Naive thymus-derived CD4-positive, alpha-beta T cell (primary cell): Measurements from ENCODE around the gene SACS. TPM values are rescaled to one million over a fixed set of nuclear protein-coding genes. Genes with fewer than 3 reads are reported as not detected.

Source experiments
- ATAC-seq: fragments of 150-1000 bp; cut with Tn5 transposase; 2 replicates; pipeline ENCODE4 v1.10.0; 2021; ENCODE audit warnings: mild to moderate bottlenecking, moderate library complexity
- CTCF ChIA-PET: fragments of 350-600 bp; sonication (Branson Sonifier 250); formaldehyde crosslinking; loops from one replicate; lab custom pipeline; 2021; ENCODE audit warnings: antibody characterized with exemption; lab: Charles Lee
- POLR2A ChIA-PET: fragments of 350-600 bp; sonication (Branson Sonifier 250); formaldehyde crosslinking; loops from one replicate; lab custom pipeline; 2021; ENCODE audit warnings: antibody characterized with exemption, inconsistent platforms; lab: Charles Lee
- DNase-seq, 9 donors: peaks; one replicate each; pipeline versions ENCODE4 v3.0.0 to v3.0.0-alpha.2; 2020 to 2022; ENCODE audit warnings: mixed read lengths in 1 of 9
- H3K27ac ChIP-seq: one replicate; pipeline ENCODE4 v1.7.0; 2013; ENCODE audit warnings: mild to moderate bottlenecking, low read depth, low read length, moderate library complexity
- H3K27me3 ChIP-seq, 2 donors: one replicate each; pipeline ENCODE4 v1.7.0; 2013; ENCODE audit warnings: low read length in 2 of 2, mild to moderate bottlenecking in 2 of 2, moderate library complexity in 2 of 2; ENCODE audit not compliant: control insufficient read depth in 2 of 2, insufficient read depth in 2 of 2
- H3K36me3 ChIP-seq, 3 experiments: 1 replicate in 2 of 3; 2 replicates in 1 of 3; pipeline ENCODE4 v1.7.0; 2013; ENCODE audit warnings: low read length in 3 of 3, mild to moderate bottlenecking in 3 of 3, moderate library complexity in 1 of 3; ENCODE audit not compliant: insufficient read depth in 3 of 3, control insufficient read depth in 2 of 3
- H3K4me1 ChIP-seq, 2 donors: one replicate each; pipeline ENCODE4 v1.7.0; 2013; ENCODE audit warnings: low read length in 2 of 2, mild to moderate bottlenecking in 2 of 2, moderate library complexity in 1 of 2; ENCODE audit not compliant: control insufficient read depth in 2 of 2, insufficient read depth in 2 of 2
- H3K4me3 ChIP-seq: 2 replicates; pipeline ENCODE4 v1.7.0; 2013; ENCODE audit warnings: mild to moderate bottlenecking, low read length
- H3K9me3 ChIP-seq, 3 experiments: 1 replicate in 2 of 3; 2 replicates in 1 of 3; pipeline ENCODE4 v1.7.0; 2013; ENCODE audit warnings: low read length in 3 of 3; ENCODE audit not compliant: control insufficient read depth in 2 of 3
- H3K27ac Mint-ChIP-seq, 9 donors: one replicate each; pipeline ENCODE4 v1.8.0; 2020 to 2022; ENCODE audit warnings: mixed read lengths in 9 of 9, mild to moderate bottlenecking in 8 of 9, moderate library complexity in 5 of 9, inconsistent platforms in 2 of 9
- H3K27me3 Mint-ChIP-seq, 5 donors: one replicate each; pipeline ENCODE4 v1.8.0; 2021 to 2022; ENCODE audit warnings: mixed read lengths in 5 of 5, mild to moderate bottlenecking in 1 of 5
- H3K36me3 Mint-ChIP-seq, 5 donors: one replicate each; pipeline ENCODE4 v1.8.0; 2020 to 2022; ENCODE audit warnings: mixed read lengths in 5 of 5, mild to moderate bottlenecking in 3 of 5, inconsistent platforms in 1 of 5
- H3K4me1 Mint-ChIP-seq, 7 donors: one replicate each; pipeline ENCODE4 v1.8.0; 2020 to 2022; ENCODE audit warnings: mixed read lengths in 7 of 7, mild to moderate bottlenecking in 3 of 7, inconsistent platforms in 1 of 7
- H3K4me3 Mint-ChIP-seq, 10 donors: one replicate each; pipeline ENCODE4 v1.8.0; 2020 to 2022; ENCODE audit warnings: mild to moderate bottlenecking in 10 of 10, mixed read lengths in 10 of 10, moderate library complexity in 6 of 10, inconsistent platforms in 2 of 10
- H3K9me3 Mint-ChIP-seq, 11 donors: one replicate each; pipeline ENCODE4 v1.8.0; 2020 to 2022; ENCODE audit warnings: mixed read lengths in 11 of 11, mild to moderate bottlenecking in 4 of 11, inconsistent platforms in 1 of 11, moderate library complexity in 1 of 11
- intact Hi-C, 2 donors: fragments of 100-400 bp; cut with micrococcal nuclease; formaldehyde crosslinking; loops; one replicate each; pipeline ENCODE4 v1.15.1; 2023
- polyA plus RNA-seq, 2 donors: library from polyadenylated mRNA; unstranded; fragments of 300-500 nt; fragmentation: Illumina TruSeq; gene quantifications; one replicate each; pipeline ENCODE4 v1.2.3, GENCODE V29; 2021
- total RNA-seq, 6 experiments: library from RNA in 5 of 6; stranded (reverse) in 5 of 6; gene quantifications; 1 replicate in 5 of 6; 2 replicates in 1 of 6; pipeline ENCODE4 v1.2.3 and lab custom pipeline; 2021 to 2026

Gene SACS
- total and polyA plus RNA-seq, 7 experiments from 2014 or later, result 3.7 to 31.7 (median 13.3) TPM

DNA sequence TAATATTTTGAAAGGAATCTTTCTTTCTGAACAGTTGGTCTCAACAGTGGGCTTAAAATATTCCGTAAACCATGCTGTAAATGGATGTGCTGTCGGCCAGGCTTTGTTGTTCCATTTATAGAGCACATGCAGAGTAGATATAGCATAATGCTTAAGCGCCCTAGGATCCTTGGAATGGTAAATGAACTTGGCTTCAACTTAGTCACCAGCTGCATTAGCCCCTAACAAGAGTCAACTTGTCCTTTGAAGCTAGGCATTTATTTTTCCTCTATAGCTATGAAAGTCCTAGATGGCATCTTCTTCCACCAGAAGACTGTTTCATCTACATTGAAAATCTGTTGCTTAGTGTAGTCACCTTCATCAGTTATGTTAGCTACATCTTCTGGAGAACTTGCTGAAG lies 47.6 kb downstream of the SACS start:
- intact Hi-C loops, result no loop called here
- no peaks in the 10 kb centered on the region for H3K9me3 Mint-ChIP-seq
- H3K27ac Mint-ChIP-seq, result no peak overlapping the region
- no peak overlapping the region for H3K4me3 Mint-ChIP-seq
- Histone ChIP-seq H3K27ac (no peak overlapping the region), H3K36me3 (no peaks in the 10 kb centered on the region), H3K4me3 (no peak overlapping the region), H3K9me3 (no peaks in the 10 kb centered on the region), H3K27me3 (no peaks in the 10 kb centered on the region), H3K4me1 (no peaks in the 10 kb centered on the region)
- H3K27me3 Mint-ChIP-seq, result peaks cover 0 to 12% (median 3%) of the 10 kb centered on the region in 5 donors
- POLR2A ChIA-PET, result interaction anchor here (0.7 kb wide), 1 partner anchor 1928 kb away, joined by 3 read pairs; no protein-coding TSS in a partner anchor
- H3K36me3 Mint-ChIP-seq, result peaks cover 0 to 3% (median 0%) of the 10 kb centered on the region in 5 donors
- DNase-seq (no peak), ATAC-seq (no peak)
- CTCF ChIA-PET, result no interaction called here
- H3K4me1 Mint-ChIP-seq, result peaks cover 0 to 29% (median 0%) of the 10 kb centered on the region in 7 donors

DNA sequence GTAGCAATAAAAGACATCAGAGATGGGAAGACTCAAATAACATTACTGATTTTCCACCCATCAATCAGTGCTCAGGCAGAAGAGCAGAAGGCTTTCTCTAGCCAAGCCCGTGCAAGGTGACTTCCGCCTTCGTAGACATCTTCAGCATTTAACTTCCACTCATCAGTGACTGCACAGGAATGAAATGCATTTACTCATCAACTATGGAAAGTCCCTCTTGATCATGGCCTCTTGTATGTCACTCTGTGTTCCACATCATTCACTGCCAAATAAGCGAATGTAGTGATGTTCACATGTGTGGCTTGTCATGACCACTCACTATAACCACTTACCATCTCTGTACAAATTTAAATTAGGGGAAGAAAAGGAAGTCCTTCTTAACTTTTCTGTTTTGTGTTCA lies 49.4 kb downstream of the SACS start:
- intact Hi-C loops, result no loop called here
- Histone ChIP-seq H3K27ac (no peak overlapping the region), H3K4me3 (no peak overlapping the region), H3K36me3 (no peaks in the 10 kb centered on the region), H3K9me3 (no peaks in the 10 kb centered on the region), H3K4me1 (no peaks in the 10 kb centered on the region), H3K27me3 (no peaks in the 10 kb centered on the region)
- POLR2A ChIA-PET, result no interaction called here
- CTCF ChIA-PET, result no interaction called here
- no peak overlapping the region for H3K27ac Mint-ChIP-seq
- ATAC-seq (peak; percentile 60), DNase-seq (no peak)
- peaks cover 0 to 41% (median 5%) of the 10 kb centered on the region in 7 donors for H3K4me1 Mint-ChIP-seq
- no peak overlapping the region for H3K4me3 Mint-ChIP-seq
- H3K9me3 Mint-ChIP-seq, result no peaks in the 10 kb centered on the region
- peaks cover 0 to 12% (median 3%) of the 10 kb centered on the region in 5 donors for H3K27me3 Mint-ChIP-seq
- H3K36me3 Mint-ChIP-seq, result peaks cover 0 to 3% (median 0%) of the 10 kb centered on the region in 5 donors

DNA sequence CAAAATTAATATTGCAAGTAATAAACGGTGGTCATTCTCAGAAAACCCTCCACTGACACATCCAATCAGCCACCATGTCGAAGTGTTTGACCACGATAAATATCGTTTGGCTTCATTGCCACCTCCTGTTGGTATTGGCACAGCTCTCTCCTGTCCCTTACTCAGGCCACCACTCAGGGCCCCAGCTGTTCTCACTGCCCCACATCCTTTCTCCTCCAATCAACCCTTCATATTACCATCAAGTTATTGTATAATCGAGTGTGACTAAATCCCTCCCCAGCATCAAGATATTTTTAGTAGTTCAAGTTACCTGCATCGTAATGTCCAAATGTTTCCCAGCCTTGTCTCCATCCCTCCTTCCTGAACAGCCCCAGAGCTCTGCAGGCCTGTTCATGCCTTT lies 50.4 kb downstream of the SACS start:
- H3K36me3 ChIP-seq, result no peaks in the 10 kb centered on the region
- DNase-seq, result no peak
- intact Hi-C loops, result no loop called here
- POLR2A ChIA-PET, result no interaction called here
- CTCF ChIA-PET, result no interaction called here
- no peaks in the 10 kb centered on the region for H3K27me3 ChIP-seq
- no peaks in the 10 kb centered on the region for H3K9me3 ChIP-seq
- ATAC-seq, result no peak
- H3K9me3 Mint-ChIP-seq, result no peaks in the 10 kb centered on the region
- H3K27ac Mint-ChIP-seq, result no peak overlapping the region
- H3K4me1 Mint-ChIP-seq, result peaks cover 4 to 50% (median 14%) of the 10 kb centered on the region in 7 donors
- H3K27me3 Mint-ChIP-seq, result peaks cover 0 to 12% (median 3%) of the 10 kb centered on the region in 5 donors
- H3K4me1 ChIP-seq, result peaks cover 8% of the 10 kb centered on the region in 2 donors
- H3K4me3 Mint-ChIP-seq, result no peak overlapping the region
- H3K4me3 ChIP-seq, result no peak overlapping the region
- peaks cover 0 to 4% (median 0%) of the 10 kb centered on the region in 5 donors for H3K36me3 Mint-ChIP-seq
- H3K27ac ChIP-seq, result no peak overlapping the region

DNA sequence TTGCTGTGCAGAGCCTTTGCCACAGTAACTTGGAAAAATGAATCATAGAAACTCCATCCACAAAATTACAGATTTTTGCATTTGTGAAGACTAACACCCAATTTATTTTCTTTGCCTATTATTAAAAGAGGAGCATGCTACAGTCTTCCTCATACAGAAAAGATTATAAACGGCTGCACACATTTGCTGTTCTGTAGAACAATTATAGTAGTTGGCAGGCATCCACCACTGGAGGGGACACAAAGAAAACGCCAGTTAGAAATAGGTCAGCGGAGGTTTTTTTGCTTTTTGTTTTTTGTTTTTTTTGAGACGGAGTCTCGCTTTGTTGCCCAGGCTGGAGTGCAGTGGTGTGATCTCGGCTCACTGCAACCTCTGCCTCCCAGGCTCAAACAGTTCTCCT lies 51.6 kb downstream of the SACS start:
- no peak overlapping the region for H3K27ac Mint-ChIP-seq
- CTCF ChIA-PET, result no interaction called here
- DNase-seq (no peak), ATAC-seq (no peak)
- POLR2A ChIA-PET, result interaction anchor here (0.6 to 0.7 kb wide), 2 partner anchors 8 to 364 kb away, joined by 3 read pairs; no protein-coding TSS in a partner anchor
- H3K36me3 Mint-ChIP-seq, result peaks cover 0 to 4% (median 0%) of the 10 kb centered on the region in 5 donors
- H3K4me3 Mint-ChIP-seq, result no peak overlapping the region
- Histone ChIP-seq H3K4me3 (no peak overlapping the region), H3K27me3 (no peaks in the 10 kb centered on the region), H3K4me1 (peaks cover 14 to 16% of the 10 kb centered on the region in 2 donors), H3K36me3 (no peaks in the 10 kb centered on the region), H3K9me3 (no peaks in the 10 kb centered on the region), H3K27ac (no peak overlapping the region)
- H3K9me3 Mint-ChIP-seq, result no peaks in the 10 kb centered on the region
- H3K27me3 Mint-ChIP-seq, result peaks cover 0 to 7% (median 3%) of the 10 kb centered on the region in 5 donors
- intact Hi-C loops, result no loop called here
- H3K4me1 Mint-ChIP-seq, result peaks cover 11 to 62% (median 26%) of the 10 kb centered on the region in 7 donors

DNA sequence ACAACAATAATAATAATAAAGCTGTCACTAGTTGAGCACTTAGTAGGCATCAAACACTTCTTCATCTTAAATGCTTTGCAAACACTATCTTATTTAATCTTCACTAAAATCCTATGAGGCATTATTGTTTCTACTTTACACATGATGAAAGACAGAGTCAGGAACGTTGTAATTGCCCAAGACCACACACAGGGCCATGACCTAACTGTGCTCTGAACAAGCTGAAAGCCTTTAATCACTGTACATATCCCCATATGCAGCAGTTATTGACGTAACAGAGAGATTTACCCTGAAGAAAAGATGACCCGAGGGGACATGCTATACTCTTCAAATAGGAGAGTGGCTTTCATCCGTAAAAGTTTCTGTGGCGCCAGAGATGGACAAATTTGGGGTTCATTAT lies 53.0 kb downstream of the SACS start:
- no peaks in the 10 kb centered on the region for H3K9me3 ChIP-seq
- ATAC-seq (no peak), DNase-seq (no peak)
- intact Hi-C loops, result no loop called here
- no peak overlapping the region for H3K4me3 ChIP-seq
- H3K27me3 Mint-ChIP-seq, result peaks cover 0 to 7% (median 0%) of the 10 kb centered on the region in 5 donors
- ChIA-PET POLR2A (no interaction called here), CTCF (no interaction called here)
- no peak overlapping the region for H3K27ac Mint-ChIP-seq
- peaks cover 0 to 2% (median 0%) of the 10 kb centered on the region in 5 donors for H3K36me3 Mint-ChIP-seq
- no peaks in the 10 kb centered on the region for H3K9me3 Mint-ChIP-seq
- no peaks in the 10 kb centered on the region for H3K27me3 ChIP-seq
- H3K27ac ChIP-seq, result no peak overlapping the region
- peaks cover 14 to 21% of the 10 kb centered on the region in 2 donors for H3K4me1 ChIP-seq
- H3K36me3 ChIP-seq, result no peaks in the 10 kb centered on the region
- peaks cover 11 to 60% (median 39%) of the 10 kb centered on the region in 7 donors for H3K4me1 Mint-ChIP-seq
- H3K4me3 Mint-ChIP-seq, result no peak overlapping the region

DNA sequence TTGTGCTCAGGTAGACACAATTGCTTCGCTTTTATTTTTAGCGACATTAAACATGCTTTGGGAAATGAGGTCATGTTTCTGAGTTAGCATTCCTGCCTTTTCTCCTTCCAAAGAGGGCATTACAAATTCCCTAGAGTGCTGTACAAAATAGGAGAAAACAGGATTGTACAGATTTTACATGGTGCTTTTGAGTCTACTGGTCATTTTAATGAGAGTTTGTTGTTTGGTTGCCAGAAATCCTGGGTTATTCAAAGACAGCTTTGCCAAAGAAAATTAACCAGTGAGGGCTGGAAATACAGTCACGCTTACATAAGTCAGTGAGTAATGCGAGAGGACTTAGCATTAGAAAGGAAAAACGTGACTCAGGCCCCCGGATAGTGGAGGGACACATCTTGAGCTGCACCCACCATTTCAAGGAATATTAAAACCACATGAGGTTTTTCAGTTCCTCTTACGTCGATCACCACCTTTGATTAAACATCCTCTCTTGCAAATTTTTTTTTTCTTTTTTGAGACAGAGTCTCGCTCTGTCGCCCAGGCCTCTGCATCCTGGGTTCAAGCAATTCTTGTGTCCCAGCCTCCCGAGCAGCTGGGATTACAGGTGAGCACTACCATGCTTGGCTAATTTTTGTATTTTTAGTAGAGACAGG lies 55.4 kb downstream of the SACS start:
- ChIA-PET POLR2A (interaction anchor here (0.7 kb wide), 1 partner anchor 511 kb away, joined by 3 read pairs; the partner anchor contains the start of gene MIPEP), CTCF (no interaction called here)
- Histone ChIP-seq H3K36me3 (no peaks in the 10 kb centered on the region), H3K9me3 (no peaks in the 10 kb centered on the region), H3K27ac (no peak overlapping the region), H3K4me1 (peaks cover 21 to 23% of the 10 kb centered on the region in 2 donors), H3K27me3 (no peaks in the 10 kb centered on the region), H3K4me3 (no peak overlapping the region)
- Mint-ChIP-seq H3K4me1 (peaks cover 14 to 53% (median 51%) of the 10 kb centered on the region in 7 donors), H3K27me3 (peaks cover 0 to 3% (median 0%) of the 10 kb centered on the region in 5 donors), H3K36me3 (peaks cover 0 to 5% (median 0%) of the 10 kb centered on the region in 5 donors), H3K9me3 (no peaks in the 10 kb centered on the region), H3K27ac (peak overlapping the region in 5 of 9 donors; percentile 12 to 65 (median 30)), H3K4me3 (peak overlapping the region in 8 of 10 donors; percentile 2 to 59 (median 42))
- peak in 8 of 9 donors; percentile 28 to 48 (median 42) for DNase-seq
- intact Hi-C loops, result loop anchor here (5.0 to 10.0 kb wide), 9 partner anchors 56 to 1927 kb away; partner anchors contain the start of genes MTMR6 (in 1 of the 2), NUP58 (in 1 of the 2) and PARP4 (in 1 of the 2)
- ATAC-seq, result no peak
